ENCODE data around the gene ENG. TPM values are rescaled to one million over a fixed set of nuclear protein-coding genes. Genes with fewer than 3 reads are reported as not detected.

The ENG gene
- total and polyA plus RNA-seq, 2 of the 8 experiments (the other 6 are each of a cell fraction or from before 2014, with no cell fraction given) = 1.8 to 4.4 TPM

GRCh38 chr9:127862075-127863011, 7.9 kb upstream of the ENG start:
- Histone ChIP-seq H3K79me2 (ENCODE audit: control insufficient read depth in 1 of 2, insufficient read depth in 2 of 2, low read length in 2 of 2) (no peaks in the 10 kb centered on the region), H4K8ac (ENCODE audit: extremely low read depth, insufficient read depth, low read length) (no peak overlapping the region), H3K9ac (replicated peaks in 1 of 4; ENCODE audit: extremely low read depth in 1 of 4, low read depth in 3 of 4, low read length in 3 of 4) (no peak overlapping the region; a peak in 1 of 7 replicates), H2BK120ac (replicated peaks; ENCODE audit: low read depth, low read length) (no peak overlapping the region), H3K18ac (ENCODE audit: extremely low read depth, low read length) (no peak overlapping the region; the same call in 1 of the 2 replicates), H3K79me1 (ENCODE audit: low read depth, low read length) (no peaks in the 10 kb centered on the region; the same call in 1 of the 2 replicates), H3K36me3 (ENCODE audit: control insufficient read depth in 2 of 4, insufficient read depth in 4 of 4, low read length in 3 of 4) (no peaks in the 10 kb centered on the region), H4K5ac (ENCODE audit: insufficient read length, low read depth, low read length) (no peak overlapping the region), H3K14ac (ENCODE audit: insufficient read length) (no peak overlapping the region), H3K4ac (replicated peaks; ENCODE audit: insufficient read length, low read depth, low read length) (no peak overlapping the region), H3K27me3 (replicated peaks in 1 of 4; ENCODE audit: control insufficient read depth in 3 of 4, extremely low read depth in 1 of 4, insufficient read depth in 3 of 4, low read length in 3 of 4) (no peaks in the 10 kb centered on the region; a peak in 1 of 7 replicates), H3K4me2 (ENCODE audit: insufficient read depth in 1 of 2, low read depth in 2 of 2, low read length in 2 of 2) (no peak overlapping the region), H3K23ac (ENCODE audit: insufficient read length) (no peak overlapping the region), H2BK5ac (ENCODE audit: low read depth, low read length) (no peak overlapping the region), H2BK12ac (ENCODE audit: low read depth, low read length) (no peak overlapping the region), H3K9me3 (ENCODE audit: insufficient read depth in 2 of 2, low read depth in 1 of 2, low read length in 1 of 2) (no peaks in the 10 kb centered on the region), H2BK15ac (ENCODE audit: low read length) (no peak overlapping the region), H3K56ac (replicated peaks; ENCODE audit: insufficient read length, low read depth, low read length) (no peak overlapping the region), H4K91ac (replicated peaks; ENCODE audit: insufficient read length, low read length) (no peak overlapping the region), H4K20me1 (replicated peaks in 1 of 2; ENCODE audit: control insufficient read depth in 1 of 2, insufficient read depth in 2 of 2, low read length in 2 of 2) (peaks cover 0 to 4% of the 10 kb centered on the region in 2 experiments), H3K27ac (ENCODE audit: low read depth, low read length) (no peak overlapping the region), H2AFZ (ENCODE audit: low read length) (no peak overlapping the region), H2AK5ac (ENCODE audit: low read depth, low read length) (no peak overlapping the region), H3K4me1 (replicated peaks in 1 of 4; ENCODE audit: control insufficient read depth in 3 of 4, insufficient read depth in 4 of 4, low read length in 3 of 4) (no peaks in the 10 kb centered on the region; a peak in 1 of 7 replicates), H2BK20ac (ENCODE audit: low read length) (no peak overlapping the region), H3K4me3 (ENCODE audit: extremely low read depth in 1 of 4, insufficient read depth in 2 of 4, low read depth in 3 of 4, low read length in 4 of 4) (no peak overlapping the region), H3K23me2 (ENCODE audit: low read depth, low read length) (peaks cover 4% of the 10 kb centered on the region; the same call in 1 of the 2 replicates)
- WGBS, 2 experiments (ENCODE audit: extremely low coverage in 1 of 2, insufficient coverage in 1 of 2, insufficient read length in 1 of 2, insufficient replicate concordance in 2 of 2, low coverage in 1 of 2, low lambda C conversion rate in 2 of 2, missing lambda C conversion rate in 1 of 2) = 88% methylated on average over 27 of the region's 29 CpGs; no CpG with 5 or more reads in 1 of the 2 experiments
- CTCF ChIA-PET (ENCODE audit: partially characterized antibody) = interaction anchor here (0.6 to 4.5 kb wide), 8 partner anchors 9 to 59 kb away, joined by 3 to 43 read pairs (median 6); partner anchors contain the start of gene ENG
- POLR2A ChIA-PET (ENCODE audit: partially characterized antibody) = interaction anchor here (0.6 to 3.5 kb wide), 5 partner anchors 8 to 262 kb away, joined by 3 to 15 read pairs (median 4); partner anchors contain the start of gene ENG
- DNase-seq (ENCODE audit: low read depth in 1 of 2, low spot score in 2 of 2) = no peak
- TF ChIP-seq POLR2A (IDR thresholded peaks at IDR 0.05; ENCODE audit: control extremely low read depth in 1 of 2, low read depth in 2 of 2, low read length in 2 of 2) = no peak
- TF ChIP-seq SIRT6 (IDR thresholded peaks at IDR 0.05; ENCODE audit: low read length) = no peak
- no peak for TF ChIP-seq CTBP2 (IDR thresholded peaks at IDR 0.05; ENCODE audit: borderline replicate concordance, insufficient read depth, insufficient read length, low read length)
- no peak for TF ChIP-seq TBP (IDR thresholded peaks at IDR 0.05; ENCODE audit: low read depth, low read length)
- no peak for TF ChIP-seq RAD21 (IDR thresholded peaks at IDR 0.05 in 1 of 2, conservative IDR thresholded peaks at IDR 0.05 in 1 of 2; ENCODE audit: low read depth in 2 of 2, low read length in 2 of 2)
- no peak for TF ChIP-seq MAX (IDR thresholded peaks at IDR 0.05)
- TF ChIP-seq RNF2 (IDR thresholded peaks at IDR 0.05; ENCODE audit: borderline replicate concordance, low read depth, low read length, missing control alignments, poor library complexity, severe bottlenecking) = no peak
- no peak for TF ChIP-seq GTF2F1 (IDR thresholded peaks at IDR 0.05; ENCODE audit: borderline replicate concordance, low read depth, low read length)
- TF ChIP-seq SRF (IDR thresholded peaks at IDR 0.05; ENCODE audit: low read depth, low read length) = no peak
- FAIRE-seq = no peak
